NCI-H526 (cell line): Measurements from ENCODE around the gene RAB3D.
"Not testable (repeated sequence)": the region's sequence is repeated elsewhere in the genome, so short reads cannot be mapped to it uniquely, and the experiment has no call there.

ENCODE experiments used
- DNase-seq, 2 experiments: peaks; one replicate each; lab custom pipeline; 2025; lab: John Stamatoyannopoulos, UW

RAB3D gene

DNA sequence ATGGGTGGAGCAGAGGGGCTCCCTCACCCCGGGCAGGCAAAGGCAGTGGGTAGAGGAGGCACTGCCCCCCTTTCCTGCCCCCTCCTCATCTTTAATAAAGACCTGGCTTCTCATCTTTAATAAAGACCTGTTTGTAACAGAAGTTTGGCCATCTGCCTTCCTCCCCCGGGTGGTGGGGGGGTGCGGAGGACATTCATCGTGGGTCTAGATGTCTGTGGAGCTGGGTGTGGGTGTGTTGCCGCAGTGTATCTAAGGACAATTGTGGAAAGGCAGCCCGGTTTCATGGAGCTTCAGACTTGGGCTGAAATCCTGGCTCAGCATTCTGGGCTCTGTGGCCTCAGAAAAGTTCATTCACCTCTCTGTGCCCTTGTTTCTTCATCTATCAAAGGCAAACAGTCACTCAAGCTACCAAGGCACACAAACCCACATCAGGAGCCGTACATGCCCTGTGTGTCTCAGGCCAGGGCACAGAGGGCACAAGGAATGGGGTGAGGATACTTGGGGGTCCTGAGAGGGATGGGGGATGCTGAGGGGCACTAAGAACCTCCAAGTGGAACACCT lies 26.2 kb upstream of the RAB3D start:
- no peak for DNase-seq

DNA sequence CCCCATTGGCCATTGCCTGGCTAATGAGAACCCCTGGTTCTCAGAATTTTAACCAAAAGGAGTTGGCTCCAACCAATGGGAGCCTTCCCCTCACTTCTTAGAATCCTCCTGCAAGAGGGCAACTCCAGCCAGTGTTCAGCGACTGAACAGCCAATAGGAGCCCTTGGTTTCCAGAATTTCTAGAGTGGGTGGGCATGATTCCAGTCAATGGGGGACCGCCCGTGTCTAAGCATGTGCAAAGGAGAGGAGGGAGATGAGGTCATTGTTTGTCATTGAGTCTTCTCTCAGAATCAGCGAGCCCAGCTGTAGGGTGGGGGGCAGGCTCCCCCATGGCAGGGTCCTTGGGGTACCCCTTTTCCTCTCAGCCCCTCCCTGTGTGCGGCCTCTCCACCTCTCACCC lies 25.5 kb upstream of the RAB3D start:
- DNase-seq = no peak

DNA sequence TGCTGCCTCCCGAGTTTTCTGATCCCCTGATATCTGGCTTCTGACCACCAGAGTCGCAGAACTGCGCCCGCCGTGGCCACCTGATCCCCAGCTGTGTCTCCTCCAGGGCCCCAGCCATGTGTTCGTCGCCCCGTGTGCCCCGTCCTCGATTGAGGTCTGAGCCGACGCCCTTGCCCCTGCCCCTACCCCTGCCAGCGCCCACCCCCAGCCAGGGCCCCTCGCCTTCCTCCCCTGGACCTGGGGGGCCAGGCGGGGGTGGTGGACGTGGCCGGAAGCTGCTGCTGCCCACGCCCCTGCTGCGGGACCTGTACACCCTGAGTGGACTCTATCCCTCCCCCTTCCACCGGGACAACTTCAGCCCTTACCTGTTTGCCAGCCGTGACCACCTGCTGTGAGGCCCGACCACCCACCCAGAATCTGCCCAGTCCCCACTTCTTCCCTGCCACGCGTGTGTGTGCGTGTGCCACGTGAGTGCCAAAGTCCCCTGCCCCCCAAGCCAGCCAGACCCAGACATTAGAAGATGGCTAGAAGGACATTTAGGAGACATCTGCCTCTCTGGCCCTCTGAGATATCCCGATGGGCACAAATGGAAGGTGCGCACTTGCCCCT lies 24.9 kb upstream of the RAB3D start:
- DNase-seq = no peak

GRCh38 chr19:11363881-11364280 lies 24.4 kb upstream of the RAB3D start:
- no peak for DNase-seq

GRCh38 chr19:11361771-11362731 lies 22.6 kb upstream of the RAB3D start:
- DNase-seq = no peak

- DNase-seq = peak in 1 of 2 experiments; percentile 44
These were observed 21.7 kb upstream of the RAB3D start for GRCh38 chr19:11361037-11361770.

GRCh38 chr19:11359421-11359820 lies 20.0 kb upstream of the RAB3D start:
- DNase-seq = no peak

GRCh38 chr19:11356676-11357550 lies 17.5 kb upstream of the RAB3D start:
- no peak for DNase-seq

DNA sequence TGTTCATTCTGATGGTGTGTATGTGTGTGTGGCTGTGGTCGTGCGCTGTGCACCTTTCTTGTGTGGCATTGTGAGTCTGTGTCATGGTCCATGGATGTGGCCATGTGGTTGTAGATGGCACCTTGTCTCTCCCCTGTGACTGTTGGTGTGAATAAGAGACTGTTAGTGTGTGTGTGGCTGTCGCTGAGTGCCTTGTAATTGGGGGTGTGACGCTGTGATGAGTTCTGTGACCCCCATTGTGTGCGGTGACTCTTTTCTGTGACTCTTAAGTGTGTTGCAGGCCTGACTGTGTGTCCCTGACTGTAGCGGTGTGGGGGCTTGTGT lies 16.6 kb upstream of the RAB3D start:
- no peak for DNase-seq

- peak; percentile 43 to 82 for DNase-seq
These were observed 16.0 kb upstream of the RAB3D start, which contains the start of gene PLPPR2 for GRCh38 chr19:11355160-11356073. TSS of gene PLPPR2 (plus strand) at chr19:11355432. CDS start at chr19:11357674, 2,242 bp downstream.

GRCh38 chr19:11354102-11354501 lies 14.6 kb upstream of the RAB3D start:
- DNase-seq = not testable (repeated sequence)

DNA sequence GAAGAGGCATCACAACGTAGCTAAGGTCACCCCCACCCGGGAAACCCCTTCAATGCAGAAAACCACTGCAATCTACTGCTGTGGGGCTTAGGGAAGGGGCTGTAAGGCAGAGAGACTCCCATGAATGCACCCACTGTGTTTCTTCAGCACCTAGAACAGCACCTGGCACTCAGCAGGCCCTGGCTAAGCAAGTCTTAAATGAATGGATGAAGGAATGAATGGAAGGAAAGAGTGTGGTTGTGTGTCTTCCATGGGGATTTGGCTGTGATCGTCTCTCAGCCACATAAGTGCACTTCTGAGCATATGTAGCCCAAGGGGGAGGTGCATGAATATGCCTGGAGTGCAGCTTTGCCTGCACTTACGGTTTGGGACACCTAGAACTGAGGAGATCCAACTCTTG lies 9.7 kb upstream of the RAB3D start:
- no peak for DNase-seq

- DNase-seq = no peak
These were observed 8.1 kb upstream of the RAB3D start for GRCh38 chr19:11347546-11348039.

DNA sequence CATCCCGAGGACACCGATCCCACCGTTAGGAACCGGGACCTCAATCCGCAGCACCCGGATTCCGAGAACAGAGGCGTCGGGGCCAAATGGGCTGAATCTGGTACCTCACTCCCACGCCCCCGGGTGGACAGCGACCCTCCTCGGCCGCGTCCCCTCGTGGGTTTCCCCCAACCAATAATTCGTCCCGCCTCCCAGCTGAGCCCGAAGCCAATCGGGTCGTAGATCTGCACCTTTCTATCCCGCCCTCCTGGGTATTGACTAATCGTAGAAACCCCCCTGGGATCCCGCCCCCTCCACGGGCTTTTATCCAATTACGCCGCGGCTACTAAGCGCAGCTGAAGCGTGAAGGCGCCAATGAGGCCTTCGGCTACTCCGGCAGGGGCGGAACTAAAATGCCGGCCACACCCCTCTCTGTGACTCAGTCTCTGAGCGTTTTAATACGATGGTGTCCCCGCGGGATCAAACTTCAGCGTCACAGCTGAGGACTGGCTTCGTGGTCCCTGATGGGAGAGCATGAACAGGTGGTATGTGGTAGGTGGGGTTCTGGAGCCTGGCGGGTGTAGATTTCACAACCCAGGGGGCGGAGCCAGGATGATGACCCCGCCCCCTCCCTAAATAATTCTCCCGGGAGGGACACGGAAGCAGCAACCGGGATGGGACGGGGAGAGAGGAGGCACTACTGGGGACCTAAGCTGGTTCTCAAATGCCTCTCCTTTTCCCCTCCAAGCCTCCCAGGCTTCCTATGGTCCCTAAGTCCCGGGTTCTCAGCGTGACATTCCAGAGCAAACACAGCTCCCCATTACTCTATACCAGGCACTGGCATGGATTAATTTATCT lies 6.9 kb upstream of the RAB3D start, which contains the start of the genes CCDC159 and TMEM205:
CCDC159 (plus strand) TSS at position 416 of the 837 bp plus-strand sequence; CDS start at position 504, 88 bp downstream.
TMEM205 (minus strand) TSS at position 165 of the 837 bp plus-strand sequence. CDS start 649 bp downstream, outside the sequence.
- peak; percentile 95 to 98 for DNase-seq

- DNase-seq = no peak
These were observed 5.8 kb upstream of the RAB3D start for GRCh38 chr19:11345122-11345803.

- no peak for DNase-seq
These were observed 3.0 kb upstream of the RAB3D start for GRCh38 chr19:11342429-11342828.

GRCh38 chr19:11340099-11340467 lies 626 bp upstream of the RAB3D start:
- not testable (repeated sequence) for DNase-seq

DNA sequence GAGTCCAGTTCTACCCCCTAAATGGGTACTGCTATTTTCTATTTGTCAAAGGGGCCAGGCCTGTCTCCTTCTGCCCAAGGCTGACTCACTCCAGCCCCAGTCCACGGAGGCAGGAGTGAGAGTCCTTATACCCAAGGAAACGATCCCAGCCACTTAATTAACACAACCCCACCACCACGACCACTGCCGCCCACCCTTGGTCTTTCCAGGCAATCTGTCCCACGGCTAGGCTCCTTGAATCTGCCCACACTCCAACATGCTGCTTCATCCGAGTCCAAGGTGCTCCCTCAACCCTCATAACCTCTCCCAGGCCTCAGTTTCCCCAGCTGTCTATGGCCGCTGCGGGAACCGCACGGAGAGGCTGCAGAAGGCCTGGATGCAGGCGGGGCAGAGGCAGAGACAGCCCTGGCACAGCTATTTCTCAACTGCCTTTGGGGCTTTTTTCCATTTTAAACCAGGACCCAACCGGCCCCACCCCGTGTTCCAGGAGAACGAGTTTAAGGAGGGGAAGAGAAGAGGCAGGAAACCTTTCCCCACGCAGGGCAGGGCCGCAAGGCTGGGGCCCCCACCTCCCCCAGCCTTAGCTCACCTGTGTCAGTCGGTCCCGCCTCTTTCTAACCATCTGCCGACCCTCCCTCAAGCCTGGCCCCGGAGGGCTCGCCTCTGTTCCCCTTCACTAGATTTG lies 746 bp downstream of the RAB3D start:
- peak in 1 of 2 experiments; percentile 15 for DNase-seq
